KOPT-K1 (cell line): ENCODE measurements around the gene ELN.
"Not testable (repeated sequence)": the region's sequence is repeated elsewhere in the genome, so short reads cannot be mapped to it uniquely, and the experiment has no call there.

ENCODE experiments used
- H3K27ac ChIP-seq: fragments of 200-600 bp; sonication (generic); 2 replicates; pipeline ENCODE4 v1.5.1; 2016; ENCODE audit warnings: antibody characterized with exemption, mild to moderate bottlenecking, low read depth, low read length; ENCODE audit not compliant: poor library complexity, severe bottlenecking
- H3K36me3 ChIP-seq: fragments of 200-600 bp; sonication (generic); 2 replicates; pipeline ENCODE4 v1.5.1; 2017; ENCODE audit warnings: antibody characterized with exemption, mild to moderate bottlenecking, low read length, moderate library complexity; ENCODE audit not compliant: insufficient read depth
- H3K9me3 ChIP-seq: fragments of 200-600 bp; sonication (generic); 2 replicates; pipeline ENCODE4 v1.5.1; 2017; ENCODE audit warnings: antibody characterized with exemption, low read length, mild to moderate bottlenecking; ENCODE audit not compliant: insufficient read depth, poor library complexity, severe bottlenecking

ELN gene

GRCh38 chr7:74011421-74011820 is 16.6 kb upstream of the ELN start:
- not testable (repeated sequence) for H3K36me3 ChIP-seq, H3K27ac ChIP-seq, H3K9me3 ChIP-seq

GRCh38 chr7:74012842-74013249 is 15.1 kb upstream of the ELN start:
- Histone ChIP-seq H3K27ac (no peak overlapping the region), H3K9me3 (no peaks in the 10 kb centered on the region), H3K36me3 (no peaks in the 10 kb centered on the region)

GRCh38 chr7:74013539-74014272 is 14.3 kb upstream of the ELN start:
- H3K9me3 ChIP-seq = no peaks in the 10 kb centered on the region
- no peak overlapping the region for H3K27ac ChIP-seq
- H3K36me3 ChIP-seq = no peaks in the 10 kb centered on the region

DNA sequence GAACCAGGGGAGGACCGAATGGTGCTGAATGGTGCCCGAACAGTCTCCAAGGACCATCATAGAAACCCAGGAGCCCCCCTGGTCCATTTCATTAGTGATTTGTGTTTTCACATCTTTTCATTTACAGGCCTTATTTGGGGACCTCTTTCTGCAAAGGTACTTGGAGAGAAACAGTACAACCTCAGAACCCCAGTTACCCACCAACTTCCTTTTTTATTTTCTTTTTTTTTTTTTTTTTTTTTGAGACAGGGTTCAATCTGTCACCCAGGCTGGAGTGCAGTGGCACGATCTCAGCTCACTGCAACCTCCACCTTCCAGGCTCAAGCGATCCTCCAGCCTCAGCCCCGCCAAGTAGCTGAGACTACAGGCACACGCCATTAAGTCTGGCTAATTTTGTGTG is 13.0 kb upstream of the ELN start:
- H3K27ac ChIP-seq = no peak overlapping the region
- no peaks in the 10 kb centered on the region for H3K36me3 ChIP-seq

DNA sequence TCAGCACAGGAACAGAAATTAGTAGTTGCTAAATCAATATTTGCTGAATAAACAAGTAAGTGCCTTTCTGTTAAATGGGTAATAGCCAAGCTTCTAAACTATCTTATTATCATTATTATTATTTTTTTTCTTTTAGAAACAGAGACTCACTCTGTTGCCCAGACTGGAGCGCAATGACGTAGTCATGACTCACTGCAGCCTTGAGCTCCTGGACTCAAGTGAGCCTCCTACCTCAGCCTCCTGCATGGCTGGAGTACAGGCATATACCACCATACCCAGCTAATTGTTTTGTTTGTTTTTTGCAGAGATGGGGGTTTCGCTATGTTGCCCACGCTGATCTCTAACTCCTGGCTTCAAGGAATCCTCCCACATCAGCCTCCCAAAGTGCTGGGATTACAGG is 12.3 kb upstream of the ELN start:
- H3K9me3 ChIP-seq = no peaks in the 10 kb centered on the region
- no peak overlapping the region for H3K27ac ChIP-seq
- no peaks in the 10 kb centered on the region for H3K36me3 ChIP-seq

More for the DNA sequence above, 13.0 kb upstream of the ELN start:
- H3K9me3 ChIP-seq = no peaks in the 10 kb centered on the region

- Histone ChIP-seq H3K9me3 (no peaks in the 10 kb centered on the region), H3K27ac (no peak overlapping the region), H3K36me3 (no peaks in the 10 kb centered on the region)
Observed at GRCh38 chr7:74017125-74017524, 10.8 kb upstream of the ELN start.

DNA sequence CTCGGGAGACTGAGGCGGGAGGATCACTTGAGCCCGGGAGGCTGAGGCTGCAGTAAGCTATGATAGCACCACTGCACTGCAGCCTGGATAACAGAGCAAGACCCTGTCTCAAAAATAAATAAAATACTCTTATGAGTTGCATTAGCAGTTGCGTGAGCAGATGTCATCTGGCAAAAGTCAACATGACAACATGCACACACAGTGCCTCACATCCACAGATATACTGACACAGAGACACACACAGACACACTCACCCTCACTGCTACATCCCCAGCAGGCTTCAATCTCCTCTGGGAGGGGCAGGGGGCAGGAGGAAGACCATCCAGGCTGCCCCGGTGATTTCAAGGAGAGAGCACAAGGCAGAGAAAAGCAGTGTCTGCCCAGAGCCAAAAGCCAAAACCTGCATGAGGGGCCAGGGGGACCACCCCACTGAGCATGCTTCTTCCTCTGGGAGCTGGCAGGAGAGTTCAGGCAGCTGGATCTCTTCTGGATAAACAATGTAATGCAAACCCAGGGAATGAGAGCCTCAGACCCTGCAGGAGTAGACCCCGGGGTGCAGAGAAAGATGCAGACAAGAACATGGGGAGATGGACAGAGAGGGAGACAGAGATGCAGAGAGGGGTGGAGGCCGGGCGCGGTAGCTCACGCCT is 9.6 kb upstream of the ELN start:
- Histone ChIP-seq H3K9me3 (no peaks in the 10 kb centered on the region), H3K36me3 (no peaks in the 10 kb centered on the region), H3K27ac (no peak overlapping the region)

- Histone ChIP-seq H3K27ac (no peak overlapping the region), H3K36me3 (no peaks in the 10 kb centered on the region), H3K9me3 (no peaks in the 10 kb centered on the region)
Observed at GRCh38 chr7:74019149-74019548, 8.8 kb upstream of the ELN start.

GRCh38 chr7:74020390-74020789 is 7.6 kb upstream of the ELN start:
- H3K27ac ChIP-seq = no peak overlapping the region
- no peaks in the 10 kb centered on the region for H3K9me3 ChIP-seq
- no peaks in the 10 kb centered on the region for H3K36me3 ChIP-seq

- H3K27ac ChIP-seq = no peak overlapping the region
- H3K36me3 ChIP-seq = no peaks in the 10 kb centered on the region
- no peaks in the 10 kb centered on the region for H3K9me3 ChIP-seq
Observed at GRCh38 chr7:74021546-74022320, 6.2 kb upstream of the ELN start.

- Histone ChIP-seq H3K9me3 (no peaks in the 10 kb centered on the region), H3K36me3 (no peaks in the 10 kb centered on the region), H3K27ac (no peak overlapping the region)
Observed at GRCh38 chr7:74022507-74022906, 5.5 kb upstream of the ELN start.

DNA sequence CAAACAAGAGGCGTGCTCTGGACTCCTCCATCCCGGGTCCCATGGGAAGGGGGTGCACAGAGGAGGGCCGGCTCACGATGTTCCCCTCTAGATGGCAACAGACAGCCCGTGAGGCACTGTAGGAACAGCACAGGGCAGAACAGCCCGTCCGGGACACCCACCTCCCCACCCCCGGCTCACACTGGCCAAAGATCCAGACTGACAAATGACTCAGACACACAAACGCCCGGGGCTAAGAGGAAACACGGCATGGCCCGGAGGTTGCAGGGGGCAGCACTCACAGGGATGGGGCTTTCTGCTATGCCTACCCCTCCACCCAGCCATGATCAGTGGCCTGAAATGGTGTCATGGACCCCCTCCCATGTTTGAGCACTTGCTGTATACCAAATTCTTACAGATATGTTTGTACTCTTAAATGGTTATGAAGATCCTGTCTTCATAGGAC is 4.9 kb upstream of the ELN start:
- Histone ChIP-seq H3K36me3 (no peaks in the 10 kb centered on the region), H3K27ac (no peak overlapping the region), H3K9me3 (no peaks in the 10 kb centered on the region)

GRCh38 chr7:74023786-74024185 is 4.2 kb upstream of the ELN start:
- Histone ChIP-seq H3K9me3 (no peaks in the 10 kb centered on the region), H3K27ac (no peak overlapping the region), H3K36me3 (no peaks in the 10 kb centered on the region)

- no peaks in the 10 kb centered on the region for H3K36me3 ChIP-seq
- no peak overlapping the region for H3K27ac ChIP-seq
- H3K9me3 ChIP-seq = no peaks in the 10 kb centered on the region
Observed at GRCh38 chr7:74025146-74025545, 2.8 kb upstream of the ELN start.

DNA sequence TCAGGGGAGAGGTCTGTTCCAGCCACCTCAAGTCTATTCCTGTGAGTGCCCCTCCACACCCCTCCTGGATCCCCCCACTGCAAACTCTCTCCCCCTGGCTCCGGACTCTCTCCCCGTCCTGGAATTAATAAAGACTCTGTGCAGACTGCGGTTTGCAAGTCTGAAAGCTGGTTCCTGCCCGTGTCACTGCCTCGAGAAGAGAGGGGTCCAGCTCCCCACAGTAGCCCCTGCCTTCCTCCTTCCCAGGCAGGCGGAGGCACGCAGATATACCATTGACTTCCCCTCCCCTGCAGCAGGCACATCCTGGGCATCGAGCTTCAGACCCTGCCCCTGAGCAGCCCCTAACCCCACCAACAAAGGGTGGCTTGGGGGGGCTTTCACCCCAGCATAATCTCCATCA is 2.2 kb upstream of the ELN start:
- H3K9me3 ChIP-seq = no peaks in the 10 kb centered on the region
- H3K27ac ChIP-seq = no peak overlapping the region
- no peaks in the 10 kb centered on the region for H3K36me3 ChIP-seq
